ENCODE measurements around the gene CYB561D2.

- TF ChIP-seq POLR2AphosphoS5 (IDR thresholded peaks at IDR 0.05; ENCODE audit: insufficient read depth in 1 of 2, low read depth in 1 of 2) (no peak), CTCF (IDR thresholded peaks at IDR 0.05) (no peak), POLR2A (IDR thresholded peaks at IDR 0.05) (no peak)
Observed at GRCh38 chr3:50345008-50345407, 5.7 kb upstream of the CYB561D2 start.

Measured in vagina (tissue), 2 donors.